HG03354 (cell line): Measurements from ENCODE around the gene WWOX.
"Not testable (repeated sequence)": the region's sequence is repeated elsewhere in the genome, so short reads cannot be mapped to it uniquely, and the experiment has no call there.

Source experiments
- ATAC-seq: cut with Tn5 transposase; IDR thresholded peaks from one replicate; pipeline ENCODE4 v1.9.1; 2021; ENCODE audit warnings: mild to moderate bottlenecking; ENCODE audit not compliant: unreplicated experiment, poor library complexity, severe bottlenecking

WWOX gene

GRCh38 chr16:78500659-78501270 is 401.3 kb downstream of the WWOX start:
- ATAC-seq, result no peak

- ATAC-seq, result no peak
Measured at GRCh38 chr16:78501744-78502143, 402.3 kb downstream of the WWOX start.

- ATAC-seq, result no peak
Measured at GRCh38 chr16:78502812-78503350, 403.4 kb downstream of the WWOX start.

GRCh38 chr16:78503602-78504001 is 404.1 kb downstream of the WWOX start:
- ATAC-seq, result no peak

- no peak for ATAC-seq
Measured at GRCh38 chr16:78504401-78504851, 405.0 kb downstream of the WWOX start.

- ATAC-seq, result no peak
Measured at GRCh38 chr16:78505036-78505435, 405.6 kb downstream of the WWOX start.

GRCh38 chr16:78505544-78506366 is 406.3 kb downstream of the WWOX start:
- no peak for ATAC-seq

GRCh38 chr16:78506367-78507193 is 407.1 kb downstream of the WWOX start:
- ATAC-seq, result no peak

GRCh38 chr16:78507576-78507975 is 408.1 kb downstream of the WWOX start:
- ATAC-seq, result no peak

- ATAC-seq, result no peak
Measured at GRCh38 chr16:78509965-78510364, 410.5 kb downstream of the WWOX start.

- no peak for ATAC-seq
Measured at GRCh38 chr16:78510496-78510895, 411.0 kb downstream of the WWOX start.

GRCh38 chr16:78513838-78514237 is 414.4 kb downstream of the WWOX start:
- no peak for ATAC-seq

GRCh38 chr16:78514888-78515287 is 415.4 kb downstream of the WWOX start:
- not testable (repeated sequence) for ATAC-seq

- no peak for ATAC-seq
Measured at GRCh38 chr16:78515421-78515820, 416.0 kb downstream of the WWOX start.

GRCh38 chr16:78516006-78516736 is 416.7 kb downstream of the WWOX start:
- ATAC-seq, result no peak

GRCh38 chr16:78519896-78520295 is 420.4 kb downstream of the WWOX start:
- no peak for ATAC-seq

- no peak for ATAC-seq
Measured at GRCh38 chr16:78520470-78520869, 421.0 kb downstream of the WWOX start.

GRCh38 chr16:78522327-78522726 is 422.9 kb downstream of the WWOX start:
- ATAC-seq, result peak; percentile 87

- ATAC-seq, result peak; percentile 49
Measured at GRCh38 chr16:78523212-78523985, 423.9 kb downstream of the WWOX start.
